K562 (cell line): ENCODE results near the gene SLC17A4. TPM values are rescaled to one million over a fixed set of nuclear protein-coding genes. Genes with fewer than 3 reads are reported as not detected.

Experiments
- ATAC-seq: fragments of 200-7000 bp; cut with Tn5 transposase; 3 replicates; pipeline ENCODE4 v1.9.1; 2020; ENCODE audit warnings: moderate library complexity
- BruUV-seq: library from RNA; stranded (reverse); fragments of 400-500 nt; replicated peaks from 2 replicates; lab custom pipeline; 2021; lab: Mats Ljungman, UMichigan
- CTCF ChIA-PET: fragments of 300-600 bp; formaldehyde crosslinking; extraction: SDS; loops from one replicate; lab custom pipeline; 2021; ENCODE audit warnings: low intra/inter-chr PET ratio; lab: Yijun Ruan, JAX
- POLR2A ChIA-PET: fragments of 300-600, 350-650 bp; sonication (Branson Sonifier 250); formaldehyde crosslinking; extraction: SDS; loops from one replicate; lab custom pipeline; 2021; ENCODE audit warnings: antibody characterized with exemption, inconsistent platforms; lab: Yijun Ruan, JAX
- DNase-seq, 4 experiments: peaks; one replicate each; pipeline versions ENCODE4 v3.0.0 to v3.0.0-alpha.2; 2011 to 2018; ENCODE audit warnings: low spot score in 3 of 4, mixed read lengths in 3 of 4; ENCODE audit errors: extremely low read depth in 1 of 4
- FAIRE-seq: peaks from 2 replicates; lab custom pipeline; 2011; peaks lifted over from hg19 to GRCh38; lab: Jason Lieb, UNC
- H2AFZ ChIP-seq: 2 replicates; pipeline ENCODE4 v1.6.0; 2011; ENCODE audit warnings: low read depth, low read length, control low read depth, inconsistent platforms
- H3K27ac ChIP-seq: fragments of 200-600 bp; 3 replicates; pipeline ENCODE4 v1.8.0; 2011; ENCODE audit warnings: low read depth, mild to moderate bottlenecking, control low read depth, inconsistent platforms, low read length, moderate library complexity, mixed read lengths; ENCODE audit errors: extremely low read depth
- H3K27me3 ChIP-seq, 2 experiments: fragments of 300-600 bp in 1 of 2; 2 replicates in 1 of 2; 3 replicates in 1 of 2; pipeline versions ENCODE4 v1.6.0 to v1.8.0; 2011; ENCODE audit warnings: inconsistent platforms in 2 of 2, low read length in 2 of 2, mild to moderate bottlenecking in 1 of 2, mixed read lengths in 1 of 2, moderate library complexity in 1 of 2; ENCODE audit not compliant: control insufficient read depth in 2 of 2, insufficient read depth in 2 of 2
- H3K36me3 ChIP-seq: fragments of 300-600 bp; 3 replicates; pipeline ENCODE4 v1.8.0; 2011; ENCODE audit warnings: mild to moderate bottlenecking, low read length, inconsistent platforms; ENCODE audit not compliant: control insufficient read depth, insufficient read depth
- H3K4me1 ChIP-seq, 2 experiments: fragments of 200-600 bp in 1 of 2; replicated peaks in 1 of 2; 2 replicates in 1 of 2; 3 replicates in 1 of 2; pipeline versions ENCODE4 v1.5.1 to v1.8.0; 2011; ENCODE audit warnings: inconsistent platforms in 2 of 2, low read length in 2 of 2, mild to moderate bottlenecking in 1 of 2, mixed read lengths in 1 of 2, moderate library complexity in 1 of 2; ENCODE audit not compliant: control insufficient read depth in 2 of 2, insufficient read depth in 2 of 2
- H3K4me2 ChIP-seq: 2 replicates; pipeline ENCODE4 v1.6.1; 2011; ENCODE audit warnings: low read length, control low read depth, inconsistent platforms, mixed read lengths; ENCODE audit not compliant: insufficient read depth
- H3K4me3 ChIP-seq: fragments of 200-600 bp; sonication (generic), shearing (Covaris generic); 2 replicates; pipeline ENCODE4 v1.5.1; 2016; ENCODE audit warnings: control low read depth, inconsistent platforms
- H3K79me2 ChIP-seq: fragments of 200-600 bp; 3 replicates; pipeline ENCODE4 v1.8.0; 2011; ENCODE audit warnings: low read length, inconsistent platforms; ENCODE audit not compliant: control insufficient read depth, insufficient read depth
- H3K9ac ChIP-seq, 2 experiments: 2 replicates each; pipeline versions ENCODE4 v1.6.0 to v1.6.1; 2011; ENCODE audit warnings: low read depth in 2 of 2, low read length in 2 of 2, control low read depth in 1 of 2, inconsistent platforms in 1 of 2, mild to moderate bottlenecking in 1 of 2, mixed read lengths in 1 of 2; ENCODE audit not compliant: insufficient read depth in 1 of 2
- H3K9me1 ChIP-seq: one replicate; pipeline ENCODE4 v1.6.0; 2011; ENCODE audit warnings: inconsistent platforms, mild to moderate bottlenecking, low read length, moderate library complexity; ENCODE audit not compliant: control insufficient read depth, insufficient read depth
- H3K9me3 ChIP-seq: replicated peaks from 2 replicates; pipeline ENCODE4 v1.5.1; 2011; ENCODE audit warnings: low read depth, low read length, inconsistent platforms; ENCODE audit not compliant: control insufficient read depth, insufficient read depth
- H4K20me1 ChIP-seq: replicated peaks from 2 replicates; pipeline ENCODE4 v1.6.1; 2011; ENCODE audit warnings: low read length, inconsistent platforms, mixed read lengths; ENCODE audit not compliant: control insufficient read depth, insufficient read depth
- CBFA2T2 ChIP-seq: fragments of 450-650 bp; conservative IDR thresholded peaks from 2 replicates; pipeline ENCODE4 v1.6.1; 2017; ENCODE audit warnings: mild to moderate bottlenecking
- CEBPZ ChIP-seq: fragments of 150-350 bp; IDR thresholded peaks from 2 replicates; pipeline ENCODE4 v1.6.1; 2014; ENCODE audit warnings: low read depth, mild to moderate bottlenecking, low read length, borderline replicate concordance
- HNRNPLL ChIP-seq: fragments of 200-400 bp; formaldehyde crosslinking; IDR thresholded peaks from 2 replicates; pipeline ENCODE4 v1.6.1; 2017; ENCODE audit warnings: low read length, low read depth, mild to moderate bottlenecking; ENCODE audit not compliant: poor library complexity, severe bottlenecking
- KLF13 ChIP-seq: fragments of 450-650 bp; IDR thresholded peaks from 2 replicates; pipeline ENCODE4 v1.6.1; 2016; ENCODE audit warnings: missing genetic modification characterization, low read depth, mild to moderate bottlenecking, missing compliant biosample characterization, moderate library complexity, borderline replicate concordance
- MED1 ChIP-seq: sonication (generic); formaldehyde crosslinking; IDR thresholded peaks from 2 replicates; pipeline ENCODE4 v1.8.1; 2023; ENCODE audit warnings: missing genetic modification reagents, borderline replicate concordance
- PRPF4 ChIP-seq: fragments of 200-400 bp; formaldehyde crosslinking; IDR thresholded peaks from one replicate; pipeline ENCODE4 v1.6.1; 2017; ENCODE audit warnings: low read length, low read depth, mild to moderate bottlenecking; ENCODE audit not compliant: insufficient read depth, poor library complexity, severe bottlenecking
- TBL1XR1 ChIP-seq, 2 experiments: IDR thresholded peaks; 2 replicates each; pipeline ENCODE4 v1.6.1; 2012; ENCODE audit warnings: improper control_type of control experiment in 2 of 2, low read length in 2 of 2, mild to moderate bottlenecking in 1 of 2
- TCFL5 ChIP-seq: fragments of 250-450 bp; sonication (Bioruptor Pico); conservative IDR thresholded peaks from 2 replicates; pipeline ENCODE4 v1.6.1; 2021; ENCODE audit warnings: mild to moderate bottlenecking, moderate library complexity, matching md5 sums
- ZFP1 ChIP-seq: fragments of 450-650 bp; formaldehyde crosslinking; IDR thresholded peaks from 2 replicates; pipeline ENCODE4 v1.4.0; 2020; ENCODE audit warnings: mild to moderate bottlenecking, mixed read lengths
- ZNF184 ChIP-seq: sonication (generic); formaldehyde crosslinking; IDR thresholded peaks from 2 replicates; pipeline ENCODE4 v1.5.0; 2020; ENCODE audit warnings: missing genetic modification reagents
- ZNF518B ChIP-seq: fragments of 250-450 bp; sonication (Bioruptor Pico); IDR thresholded peaks from 2 replicates; pipeline ENCODE4 v1.5.0; 2021; ENCODE audit warnings: mild to moderate bottlenecking, moderate library complexity
- ZNF695 ChIP-seq: fragments of 450-650 bp; formaldehyde crosslinking; IDR thresholded peaks from 2 replicates; pipeline ENCODE4 v1.4.0; 2020; ENCODE audit warnings: mild to moderate bottlenecking, moderate library complexity
- WGBS: fragments of 100-300 bp; shearing (Covaris generic); methylation state at CpG from one replicate; pipeline ENCODE4 v1.1.6; 2016; ENCODE audit warnings: low coverage, mixed read lengths; ENCODE audit not compliant: insufficient coverage; ENCODE audit errors: missing lambda C conversion rate; 5-methylcytosine and 5-hydroxymethylcytosine counted together
- in situ Hi-C: fragments of 300-500 bp; cut with MboI; formaldehyde crosslinking; loops from 4 replicates; pipeline ENCODE4 v1.15.0; 2018; ENCODE audit warnings: inconsistent platforms, mixed read lengths
- intact Hi-C: fragments of 100-400 bp; cut with micrococcal nuclease; formaldehyde crosslinking; loops from 2 replicates; pipeline ENCODE4 v1.14.2; 2022
- polyA plus RNA-seq, 8 experiments: library from polyadenylated mRNA; depleted of rRNA in 4 of 8; stranded (reverse) in 5 of 8; unstranded in 3 of 8; fragments of >200 nt; fragmentation: Nextera tagmentation in 2 of 8; fragmentation: Illumina TruSeq in 1 of 8; extraction: Ambion mirVana in 2 of 8; extraction: Trizol in 1 of 8; gene quantifications; 2 replicates each; pipeline versions ENCODE4 v1.2.1 to v1.2.3, GENCODE V29; 2011 to 2014; ENCODE audit warnings: inconsistent platforms in 1 of 8, missing spikeins in 1 of 8
- total RNA-seq, 7 experiments: library from RNA; depleted of rRNA in 6 of 7; stranded (reverse); fragments of >200 nt in 6 of 7; fragmentation: Illumina TruSeq in 2 of 7; extraction: Trizol in 2 of 7; gene quantifications; 2 replicates each; pipeline versions ENCODE4 v1.2.1 to v1.2.3, GENCODE V29; 2011 to 2021; ENCODE audit warnings: low replicate concordance in 1 of 7

The SLC17A4 gene
- total and polyA plus RNA-seq, 9 of the 15 experiments (the other 6 are each of a cell fraction or from before 2014, with no cell fraction given) = not detected

- TF ChIP-seq CBFA2T2 (no peak), ZNF695 (no peak), TCFL5 (no peak)
Measured at GRCh38 chr6:25755483-25755882, 941 bp downstream of the SLC17A4 start (continued).

GRCh38 chr6:25756382-25757363, 2.1 kb downstream of the SLC17A4 start:
- H3K27me3 ChIP-seq = peaks cover 2 to 15% of the 10 kb centered on the region in 2 experiments; a peak in 3 of 5 replicates
- H3K4me2 ChIP-seq = no peak overlapping the region
- under 1% methylated on average over 9 of the region's 9 CpGs for WGBS
- no peak for FAIRE-seq
- ATAC-seq = no peak
- H3K9ac ChIP-seq = no peak overlapping the region
- no peak overlapping the region for H3K4me3 ChIP-seq
- ChIA-PET POLR2A (interaction anchor here (0.7 kb wide), 1 partner anchor 15 kb away, joined by 3 read pairs; no protein-coding TSS in a partner anchor), CTCF (no interaction called here)
- H2AFZ ChIP-seq = no peak overlapping the region
- H3K27ac ChIP-seq = no peak overlapping the region
- no peaks in the 10 kb centered on the region for H3K9me3 ChIP-seq
- in situ Hi-C loops = no loop called here
- no peaks in the 10 kb centered on the region for H3K79me2 ChIP-seq
- H3K36me3 ChIP-seq = no peaks in the 10 kb centered on the region
- no peaks in the 10 kb centered on the region for H3K9me1 ChIP-seq
- H3K4me1 ChIP-seq = no peaks in the 10 kb centered on the region
- no peaks in the 10 kb centered on the region for H4K20me1 ChIP-seq
- no TSS peak for BruUV-seq
- no peak for DNase-seq
- intact Hi-C loops = no loop called here
- TF ChIP-seq ZFP1 (CRISPR knock-in tag) (no peak), ZNF184 (CRISPR knock-in tag) (no peak), TBL1XR1 (IDR thresholded peaks at IDR 0.05; ENCODE audit: low read length in 2 of 2) (no peak), MED1 (CRISPR knock-in tag) (no peak), ZNF518B (CRISPR knock-in tag) (no peak), HNRNPLL (no peak), CEBPZ (no peak), KLF13 (tag) (no peak), PRPF4 (no peak)
